Vagina (tissue), 2 donors: ENCODE results near the gene GIGYF1.

ENCODE experiments used
- POLR2A ChIP-seq, 2 donors: fragments of 450-650 bp; IDR thresholded peaks; one replicate each; pipeline ENCODE4 v1.6.1; 2017; ENCODE audit warnings: antibody characterized with exemption in 2 of 2, mild to moderate bottlenecking in 2 of 2, moderate library complexity in 2 of 2
- POLR2AphosphoS5 ChIP-seq, 2 donors: sonication (generic); formaldehyde crosslinking; IDR thresholded peaks; one replicate each; pipeline ENCODE4 v1.9.0; 2017; ENCODE audit warnings: antibody characterized with exemption in 2 of 2, mild to moderate bottlenecking in 2 of 2, low read depth in 1 of 2; ENCODE audit not compliant: insufficient read depth in 1 of 2
- TF ChIP-seq, protein P1 (sequence below), 3 experiments: fragments of 450-650 bp in 2 of 3; fragments of 200-600 bp in 1 of 3; sonication (generic) in 1 of 3; IDR thresholded peaks; one replicate each; pipeline ENCODE4 v1.5.1; 2017 to 2019; ENCODE audit warnings: antibody characterized with exemption in 3 of 3, mild to moderate bottlenecking in 2 of 3, moderate library complexity in 2 of 3

DNA sequence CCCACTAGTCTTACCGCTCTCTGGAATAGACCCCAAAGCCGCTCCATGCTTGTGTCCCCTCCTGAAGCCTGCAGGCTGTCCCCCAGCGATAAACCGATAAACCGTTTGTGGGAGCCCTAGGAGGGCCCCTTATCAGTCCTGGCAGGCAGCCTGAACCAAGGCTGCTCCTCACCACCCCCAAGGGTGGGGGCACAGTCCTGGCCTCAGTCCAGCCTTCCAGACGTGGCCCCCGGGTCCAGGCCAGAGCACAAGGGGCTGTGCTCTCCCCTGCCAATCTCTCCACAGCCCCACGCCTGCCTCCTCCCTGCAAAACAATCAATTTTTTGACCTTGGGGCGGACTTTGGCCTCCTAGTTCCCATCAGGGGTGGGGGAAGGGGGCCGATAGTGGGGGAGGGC, 52.6 kb downstream of the GIGYF1 start, which contains the start of gene TFR2:
- TF ChIP-seq POLR2AphosphoS5 (IDR thresholded peaks at IDR 0.05; ENCODE audit: insufficient read depth in 1 of 2, low read depth in 1 of 2) (no peak), POLR2A (IDR thresholded peaks at IDR 0.05) (no peak)
- TF ChIP-seq, protein P1, sequence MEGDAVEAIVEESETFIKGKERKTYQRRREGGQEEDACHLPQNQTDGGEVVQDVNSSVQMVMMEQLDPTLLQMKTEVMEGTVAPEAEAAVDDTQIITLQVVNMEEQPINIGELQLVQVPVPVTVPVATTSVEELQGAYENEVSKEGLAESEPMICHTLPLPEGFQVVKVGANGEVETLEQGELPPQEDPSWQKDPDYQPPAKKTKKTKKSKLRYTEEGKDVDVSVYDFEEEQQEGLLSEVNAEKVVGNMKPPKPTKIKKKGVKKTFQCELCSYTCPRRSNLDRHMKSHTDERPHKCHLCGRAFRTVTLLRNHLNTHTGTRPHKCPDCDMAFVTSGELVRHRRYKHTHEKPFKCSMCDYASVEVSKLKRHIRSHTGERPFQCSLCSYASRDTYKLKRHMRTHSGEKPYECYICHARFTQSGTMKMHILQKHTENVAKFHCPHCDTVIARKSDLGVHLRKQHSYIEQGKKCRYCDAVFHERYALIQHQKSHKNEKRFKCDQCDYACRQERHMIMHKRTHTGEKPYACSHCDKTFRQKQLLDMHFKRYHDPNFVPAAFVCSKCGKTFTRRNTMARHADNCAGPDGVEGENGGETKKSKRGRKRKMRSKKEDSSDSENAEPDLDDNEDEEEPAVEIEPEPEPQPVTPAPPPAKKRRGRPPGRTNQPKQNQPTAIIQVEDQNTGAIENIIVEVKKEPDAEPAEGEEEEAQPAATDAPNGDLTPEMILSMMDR (IDR thresholded peaks at IDR 0.05): no peak
